GM21390 (cell line): ENCODE measurements around the gene MID1.

Experiments used
- ATAC-seq: cut with Tn5 transposase; IDR thresholded peaks from one replicate; pipeline ENCODE4 v1.9.1; 2021; ENCODE audit not compliant: unreplicated experiment

Gene MID1

DNA sequence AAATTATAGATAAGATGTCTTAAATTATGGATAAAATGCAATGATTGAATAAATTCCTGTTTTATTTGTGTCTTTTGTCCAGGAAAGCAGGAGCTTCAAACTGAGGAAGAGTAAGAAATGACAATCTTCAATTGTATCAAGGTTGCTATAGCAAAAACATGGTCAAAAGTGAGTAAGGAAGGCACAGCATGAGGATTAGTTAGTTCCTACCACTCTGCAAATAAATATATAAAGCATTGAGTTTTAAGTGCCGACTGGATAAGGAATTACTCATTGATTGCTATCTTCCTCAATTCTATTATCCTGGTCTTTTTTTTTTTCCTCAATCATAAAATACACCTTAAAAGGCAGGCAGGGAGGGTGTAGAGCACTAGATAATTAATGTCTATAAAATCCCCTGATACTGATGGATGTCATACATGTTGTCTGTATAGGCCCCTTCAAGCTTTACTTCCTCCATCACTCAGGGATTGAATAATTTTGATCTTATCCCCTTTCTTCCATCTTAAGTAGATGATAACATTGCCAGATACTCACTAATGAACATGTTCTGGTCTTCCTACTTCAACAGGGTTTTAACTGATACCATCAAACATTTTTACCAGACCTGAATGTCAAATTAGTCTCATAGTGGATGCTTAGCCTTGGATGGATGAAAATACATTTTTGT, 86.6 kb downstream of the MID1 start:
- no peak for ATAC-seq

GRCh38 chrX:10531927-10532326, 88.5 kb downstream of the MID1 start:
- no peak for ATAC-seq

- ATAC-seq: no peak
These were observed 91.0 kb downstream of the MID1 start for GRCh38 chrX:10529344-10529743.

DNA sequence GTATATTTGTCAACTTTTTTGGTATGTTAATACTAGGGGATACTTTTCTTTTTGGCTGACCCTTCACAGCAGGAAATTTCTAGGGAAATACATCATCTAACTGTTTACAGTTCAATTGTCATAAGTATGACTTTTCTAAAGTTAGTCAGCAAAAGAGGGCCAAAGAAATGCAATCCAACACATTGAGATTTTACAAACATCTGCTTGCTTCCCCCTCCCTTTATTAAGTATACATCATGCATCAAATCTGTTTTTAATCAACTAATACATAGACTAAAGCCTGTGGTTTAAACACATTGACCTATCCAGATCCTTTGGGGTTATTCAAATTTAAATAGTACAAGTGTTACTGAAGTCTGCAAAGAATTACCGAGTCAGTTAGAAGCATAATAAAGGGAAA, 93.9 kb downstream of the MID1 start:
- ATAC-seq: no peak

DNA sequence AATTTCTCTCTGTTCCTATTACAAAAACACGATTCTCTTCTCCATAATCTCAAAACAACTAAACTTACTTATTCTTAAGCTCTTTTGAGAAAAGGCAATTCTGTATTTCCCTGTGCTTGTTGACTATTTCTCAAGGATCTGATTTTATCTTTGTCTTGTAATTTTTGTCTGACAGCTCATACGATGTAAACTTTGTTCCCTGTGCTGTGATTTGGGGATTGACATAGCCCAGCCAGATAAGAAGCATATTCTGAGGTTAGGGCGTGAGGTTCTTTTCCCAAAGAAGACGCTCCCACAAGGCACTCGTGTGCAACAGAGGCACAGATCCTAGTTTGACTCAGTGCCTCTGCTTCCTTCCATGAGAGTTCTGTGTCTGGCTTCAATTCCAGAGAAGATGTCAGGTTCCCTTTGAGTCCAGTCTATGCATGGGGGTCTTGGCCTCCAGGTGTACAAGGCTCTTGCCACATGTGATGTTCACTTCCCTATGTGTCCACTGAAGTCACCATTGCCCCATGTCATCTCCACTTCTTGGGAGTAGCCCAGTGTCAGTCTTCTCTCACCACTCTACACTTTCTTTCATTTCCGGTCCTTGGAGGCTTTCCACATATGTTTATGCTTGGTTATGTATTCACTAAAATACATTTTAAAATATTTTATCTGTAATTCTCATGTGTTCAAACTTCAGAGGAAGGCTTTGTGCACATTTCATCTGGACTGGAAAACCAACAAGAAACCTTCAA, 94.8 kb downstream of the MID1 start:
- no peak for ATAC-seq

DNA sequence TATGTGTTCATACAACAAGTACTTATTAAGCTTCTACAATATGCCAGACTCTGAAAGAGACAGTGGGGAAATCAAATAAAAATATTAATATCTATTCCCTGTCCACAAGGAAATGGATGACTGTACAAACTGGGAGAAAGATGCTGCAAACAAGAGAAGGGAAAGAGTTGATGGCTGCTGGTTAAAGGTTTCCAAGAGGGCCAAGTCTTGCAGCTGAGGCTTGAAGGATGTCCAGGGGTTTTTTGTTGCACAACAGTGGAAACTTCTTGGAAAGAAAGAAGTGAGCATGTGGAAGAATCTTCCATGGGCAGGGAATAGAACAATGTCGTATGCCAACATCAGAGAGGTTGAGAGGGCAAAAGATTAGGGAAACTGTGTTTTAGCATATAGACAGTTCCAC, 95.8 kb downstream of the MID1 start:
- no peak for ATAC-seq

DNA sequence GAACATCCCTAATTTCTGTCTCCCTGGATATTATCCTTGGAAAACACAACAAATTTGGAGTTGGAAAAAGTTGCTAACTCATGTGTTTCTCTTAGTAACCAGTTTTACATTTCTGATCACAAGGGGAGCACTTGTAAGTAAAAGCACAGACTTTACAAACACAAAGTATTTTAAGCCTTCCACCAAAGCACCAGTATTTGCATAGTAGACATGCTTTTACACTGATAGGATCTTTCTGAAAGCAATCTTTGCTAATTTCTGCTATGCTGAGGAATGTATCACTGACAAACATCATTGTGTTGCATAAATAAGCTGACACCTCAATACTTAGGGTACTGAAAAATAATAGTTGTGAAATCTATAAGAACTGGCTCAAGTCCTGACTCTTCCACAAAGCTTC, 100.6 kb downstream of the MID1 start:
- no peak for ATAC-seq

DNA sequence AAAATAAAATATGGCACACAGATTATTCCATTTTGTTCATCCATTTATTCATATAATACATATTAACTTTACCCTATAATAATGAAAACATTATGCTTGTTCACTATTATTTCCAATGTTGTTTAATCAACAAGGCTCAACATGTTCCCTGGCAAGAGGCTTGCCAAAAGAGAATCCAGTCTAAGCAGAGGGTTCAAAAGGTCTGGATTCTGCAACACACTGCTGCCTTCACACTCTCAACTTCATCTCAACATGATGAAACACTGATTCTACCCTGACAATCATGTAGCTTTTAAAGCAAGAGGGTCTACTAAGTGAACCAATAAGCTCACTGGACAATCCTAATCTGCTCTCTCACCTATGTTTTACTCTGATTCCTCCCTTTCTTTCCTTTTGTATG, 101.1 kb downstream of the MID1 start:
- no peak for ATAC-seq

- ATAC-seq: no peak
These were observed 102.3 kb downstream of the MID1 start for GRCh38 chrX:10518073-10518472.

DNA sequence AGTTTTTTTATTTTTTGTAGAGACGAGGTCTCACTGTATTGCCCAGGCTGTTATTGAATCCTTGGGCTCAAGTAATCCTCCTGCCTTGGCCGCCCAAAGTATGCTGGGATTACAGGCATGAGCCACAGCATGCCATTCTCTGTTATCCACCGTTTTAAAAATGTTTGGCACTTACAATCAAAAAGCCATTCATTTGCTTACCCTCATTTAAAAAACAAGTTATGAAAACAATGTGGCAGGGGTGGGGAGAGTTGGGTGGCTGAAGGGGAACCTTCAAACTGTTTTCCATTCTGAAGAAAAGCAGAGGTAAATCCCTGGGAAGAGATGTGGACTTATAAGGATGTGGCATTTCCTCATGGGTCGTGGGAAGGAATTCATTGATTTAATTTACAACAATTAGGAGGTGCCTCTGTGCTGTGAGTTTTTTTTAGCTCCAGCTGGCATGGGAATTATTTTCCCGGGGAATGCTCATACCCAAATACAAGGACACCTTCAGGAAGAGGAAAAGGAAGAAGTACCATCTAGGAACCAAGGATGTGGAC, 103.5 kb downstream of the MID1 start:
- no peak for ATAC-seq

DNA sequence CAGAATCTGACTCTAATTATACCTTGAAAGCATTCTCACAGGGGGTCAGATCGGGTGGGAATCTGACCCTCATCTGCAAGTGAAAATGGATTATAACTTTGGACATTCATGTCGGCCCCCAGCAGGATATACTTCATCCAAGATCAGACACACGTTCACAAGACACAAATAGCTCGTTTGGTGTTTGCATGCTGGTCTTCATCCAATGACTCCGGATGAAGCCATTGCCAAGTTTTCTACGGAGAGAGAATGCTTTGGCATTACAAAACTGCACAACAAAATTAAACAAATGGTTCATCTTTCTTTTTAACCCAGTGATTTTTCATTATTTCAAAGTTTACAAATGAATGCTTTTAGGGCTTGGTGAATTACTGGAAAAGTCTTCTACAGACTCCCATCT, 105.5 kb downstream of the MID1 start:
- ATAC-seq: no peak

DNA sequence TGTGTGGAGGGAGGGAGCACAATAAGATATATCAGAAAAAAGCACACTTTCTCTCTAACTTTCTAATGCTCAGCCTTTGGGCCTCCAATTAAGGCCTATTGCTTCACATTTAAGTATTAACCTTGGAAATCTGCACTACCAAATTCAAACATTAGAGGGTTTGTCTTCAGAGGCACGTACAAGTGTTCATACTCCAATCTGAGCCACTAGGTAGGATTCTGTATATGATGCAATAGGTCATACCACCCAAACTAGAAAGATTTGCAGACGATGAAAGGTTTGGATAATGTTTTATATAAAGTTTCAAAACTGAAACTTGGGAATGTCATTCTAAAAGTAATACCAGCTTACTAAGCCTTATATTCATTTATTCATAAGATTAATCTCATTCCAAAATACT, 106.4 kb downstream of the MID1 start:
- no peak for ATAC-seq

DNA sequence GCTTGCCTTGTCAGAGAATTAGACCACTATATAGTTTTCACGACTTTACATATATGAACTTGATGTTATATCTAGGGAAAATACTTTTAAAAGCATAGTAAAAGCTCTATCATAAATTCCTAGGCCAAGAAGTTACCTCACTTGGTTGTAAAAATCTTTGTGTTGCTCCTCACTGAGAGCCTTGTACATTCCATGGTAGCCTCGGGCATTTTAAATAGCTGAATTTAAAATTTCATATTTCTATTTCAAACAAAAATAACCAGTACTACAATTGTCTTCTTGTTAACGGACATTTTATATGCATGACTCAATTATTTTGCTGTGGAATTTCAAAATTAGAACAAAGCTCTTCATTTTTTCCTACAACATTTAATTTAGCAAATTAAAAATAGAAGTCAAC, 107.6 kb downstream of the MID1 start:
- no peak for ATAC-seq

DNA sequence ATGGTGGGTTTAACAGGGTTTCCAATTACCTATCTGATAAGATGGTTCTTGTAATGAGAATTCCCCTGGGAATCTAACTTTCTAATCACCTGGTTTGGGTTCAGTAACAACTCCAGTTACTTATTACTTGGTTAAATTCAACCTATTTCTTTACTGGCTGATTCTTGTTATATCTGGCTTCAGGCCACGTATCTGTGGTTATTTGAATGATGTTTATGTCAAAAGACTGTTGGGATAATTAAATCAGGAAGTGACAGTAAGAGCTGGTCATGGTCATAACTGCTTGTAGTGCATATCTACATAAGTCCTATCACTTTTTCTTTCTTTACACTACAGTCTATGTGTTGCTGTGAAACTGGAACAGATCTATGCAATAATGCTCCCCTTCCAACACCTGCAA, 108.1 kb downstream of the MID1 start:
- ATAC-seq: no peak

DNA sequence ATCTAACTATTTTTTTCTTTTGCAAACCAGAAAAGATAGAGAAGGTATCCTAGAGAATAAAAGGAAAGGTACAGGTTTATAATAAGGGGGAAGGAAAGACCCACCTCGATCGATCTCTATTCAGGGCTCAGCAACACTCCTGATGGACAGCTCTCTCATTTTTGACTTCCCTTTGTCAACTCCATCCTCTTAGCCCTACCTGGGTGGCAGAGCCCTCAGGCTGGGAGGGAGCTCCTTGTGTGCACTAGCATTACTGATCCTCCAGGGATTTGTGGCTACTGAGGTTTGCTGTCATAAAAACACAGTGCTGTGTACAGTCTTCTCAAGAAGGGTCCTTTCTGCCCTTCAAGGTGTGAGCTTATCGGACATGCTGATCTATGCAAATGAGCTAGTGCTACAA, 111.0 kb downstream of the MID1 start:
- no peak for ATAC-seq

- no peak for ATAC-seq
These were observed 111.5 kb downstream of the MID1 start for GRCh38 chrX:10508891-10509290.

- no peak for ATAC-seq
These were observed 112.5 kb downstream of the MID1 start for GRCh38 chrX:10507876-10508275.

DNA sequence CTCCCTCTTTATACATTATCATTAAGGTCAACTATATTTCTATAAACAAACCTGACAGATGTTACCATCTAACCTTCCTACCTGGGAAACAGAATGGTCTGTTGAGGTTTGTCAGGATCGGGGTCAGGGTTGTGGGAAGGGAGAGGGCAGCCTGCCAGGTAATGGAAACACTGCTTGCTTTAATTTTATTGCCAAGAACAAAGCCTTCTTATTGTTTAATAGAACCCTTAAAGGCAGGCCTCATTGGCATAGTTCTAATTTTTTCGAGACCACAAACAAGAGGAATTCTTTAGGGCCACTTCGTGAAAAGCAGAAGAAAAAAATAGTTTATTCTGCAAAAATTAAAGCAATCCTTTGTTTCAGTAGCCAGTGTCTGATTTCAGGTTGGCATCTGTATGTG, 113.2 kb downstream of the MID1 start:
- no peak for ATAC-seq

- no peak for ATAC-seq
These were observed 113.6 kb downstream of the MID1 start for GRCh38 chrX:10506781-10507180.

GRCh38 chrX:10505726-10506125, 114.7 kb downstream of the MID1 start:
- ATAC-seq: no peak

- no peak for ATAC-seq
These were observed 117.4 kb downstream of the MID1 start for GRCh38 chrX:10502961-10503360.

DNA sequence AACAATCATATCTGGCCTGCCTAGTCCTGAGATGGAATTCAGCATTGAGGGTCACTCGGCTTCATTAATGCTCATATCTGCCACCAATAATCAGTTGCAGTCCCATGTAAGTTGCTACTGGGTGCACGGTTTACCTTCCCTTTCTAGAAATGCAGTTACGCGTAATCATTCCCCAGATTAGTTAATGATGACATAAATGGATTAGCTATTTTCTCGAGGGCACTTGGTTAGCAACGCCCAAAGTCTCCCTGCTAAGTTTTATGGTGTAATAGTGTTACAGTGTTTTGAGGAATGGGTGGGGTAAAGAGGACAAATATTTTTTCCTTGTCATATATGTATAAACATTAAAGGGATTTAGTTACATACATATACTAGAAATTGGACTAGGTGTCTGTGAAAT, 118.8 kb downstream of the MID1 start:
- no peak for ATAC-seq
